ENCODE measurements around the gene RPRD1A.

- TF ChIP-seq CTCF (IDR thresholded peaks at IDR 0.05; ENCODE audit: low read depth, low read length, missing input control) (no peak), FOXA2 (IDR thresholded peaks at IDR 0.05) (no peak), ZBTB33 (IDR thresholded peaks at IDR 0.05) (no peak), SP1 (IDR thresholded peaks at IDR 0.05) (no peak), ATF3 (IDR thresholded peaks at IDR 0.05) (no peak), RAD21 (IDR thresholded peaks at IDR 0.05) (no peak), FOXA1 (IDR thresholded peaks at IDR 0.05) (no peak), HNF4G (IDR thresholded peaks at IDR 0.05) (no peak), YY1 (IDR thresholded peaks at IDR 0.05) (no peak)
These were observed 7.1 kb upstream of the RPRD1A start for GRCh38 chr18:36074435-36074834.

Measured in liver (tissue), 3 donors.